CD4-positive, alpha-beta T cell treated with Interleukin-17A for 1 hour (primary cell): ENCODE results near the gene ZNF831.
A peak's percentile ranks its signal among the peaks of the same experiment; 100 is the strongest.

Experiments
- DNase-seq: peaks from one replicate; pipeline ENCODE4 v3.0.0-alpha.2; 2020

The ZNF831 gene

DNA sequence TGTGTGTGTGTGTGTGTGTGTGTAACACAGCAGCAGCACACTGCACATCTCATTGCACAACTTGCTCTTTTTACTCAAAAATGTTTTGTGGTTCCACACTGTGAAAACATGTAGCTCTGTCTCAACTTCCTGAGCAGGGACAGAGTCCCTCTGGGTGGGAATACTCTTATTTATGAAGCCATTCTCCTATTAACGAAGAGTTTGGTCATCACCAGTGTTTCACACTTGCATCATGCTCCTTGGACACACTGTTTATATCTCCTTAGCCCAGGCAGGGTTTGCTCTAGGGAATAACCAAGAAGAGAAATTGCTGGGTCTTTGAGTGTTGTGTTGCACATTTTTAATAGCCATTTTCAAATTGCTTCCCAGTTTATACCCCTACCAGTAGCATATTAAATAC, 53.6 kb downstream of the ZNF831 start:
- DNase-seq: no peak

DNA sequence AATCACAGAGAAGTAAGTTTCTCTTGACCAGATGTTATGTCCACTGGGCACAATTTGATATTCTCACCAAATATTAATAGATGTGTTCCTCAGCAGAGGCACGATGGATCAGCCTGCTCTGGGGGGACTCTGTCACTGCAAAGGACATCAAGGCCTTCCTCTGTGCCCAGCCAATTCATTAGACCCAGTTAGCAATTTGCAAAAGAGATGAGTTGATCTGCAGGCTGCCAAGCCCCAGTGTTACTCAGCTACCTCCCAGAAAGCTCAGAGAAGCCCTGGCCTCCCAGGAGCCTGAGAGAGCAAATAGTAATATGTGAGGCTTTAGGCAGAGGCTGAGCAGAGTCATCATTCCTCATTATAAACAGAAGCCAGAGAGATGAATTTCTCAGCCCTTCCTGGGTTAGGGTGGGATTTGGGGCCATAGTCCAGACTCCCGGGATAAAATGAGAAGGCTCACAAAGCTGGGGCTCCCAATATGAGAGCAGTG, 54.2 kb downstream of the ZNF831 start:
- DNase-seq: no peak

DNA sequence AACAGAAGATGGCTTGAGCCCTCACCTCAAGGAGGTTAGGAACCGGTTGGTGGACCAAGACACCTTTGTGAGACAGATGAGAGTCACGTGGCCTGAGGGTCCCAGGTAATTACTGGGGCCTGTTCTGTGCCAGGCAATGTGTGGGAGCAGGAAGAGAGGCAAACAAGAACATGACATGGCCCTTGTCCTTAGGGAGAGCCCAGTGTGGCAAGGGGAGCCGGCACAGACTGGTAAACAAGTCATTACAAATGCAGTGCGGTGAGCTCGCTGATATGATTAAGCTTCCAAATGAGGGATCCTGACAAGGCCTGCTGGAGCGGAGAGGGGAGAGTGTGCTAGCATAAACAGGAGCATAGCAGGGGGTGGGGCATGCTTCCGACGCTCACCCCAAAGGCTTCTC, 55.6 kb downstream of the ZNF831 start:
- no peak for DNase-seq

DNA sequence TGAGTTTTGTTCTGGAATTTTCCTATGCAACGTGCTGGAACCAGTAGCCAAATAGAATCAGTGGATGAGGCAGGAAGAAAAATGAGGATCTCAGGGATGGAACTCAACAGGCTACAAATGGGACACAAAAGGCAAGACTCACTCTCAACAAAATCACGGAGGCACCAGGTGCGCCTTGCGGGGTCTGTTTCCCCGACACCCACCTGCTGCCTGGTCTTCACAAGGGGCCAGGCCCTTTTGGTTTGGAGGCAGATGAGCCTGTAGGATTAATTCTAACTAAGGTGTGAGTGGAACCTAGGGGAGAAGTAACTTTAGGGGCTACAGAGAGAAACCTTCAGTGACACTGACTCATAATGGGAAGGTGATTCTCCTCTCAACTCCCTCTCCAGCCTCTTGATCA, 56.5 kb downstream of the ZNF831 start:
- no peak for DNase-seq

DNA sequence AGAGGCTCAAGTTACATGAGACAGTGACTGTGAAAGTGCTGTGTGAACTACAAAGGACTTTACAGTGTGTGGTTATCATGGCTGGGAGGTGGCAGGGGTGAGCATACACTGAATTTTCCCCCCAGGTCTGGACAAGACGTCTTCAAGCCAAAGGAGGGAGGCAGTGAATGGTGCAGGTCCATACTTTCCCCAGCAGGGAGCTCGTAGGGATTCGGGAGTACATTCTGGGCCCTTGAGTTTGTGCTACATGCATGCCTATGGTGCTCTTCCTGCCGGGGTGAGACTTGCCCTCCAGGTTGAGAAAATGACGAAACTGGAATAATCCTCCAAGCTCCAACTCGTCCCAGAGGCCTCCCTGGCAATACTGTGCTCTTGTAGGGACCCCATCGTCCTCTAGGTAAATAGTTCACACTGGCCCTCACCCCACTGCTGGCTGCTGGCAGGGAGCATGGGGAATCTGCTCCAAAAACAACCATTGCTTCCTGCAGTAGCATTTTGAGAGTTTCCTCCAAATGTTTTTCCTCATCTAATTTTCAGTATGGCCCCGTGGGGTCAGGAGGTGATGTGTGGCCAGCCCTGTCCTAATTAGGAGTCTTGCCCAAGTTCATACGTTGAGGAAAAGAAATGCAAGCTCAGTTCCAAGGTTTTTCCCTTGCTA, 57.6 kb downstream of the ZNF831 start:
- DNase-seq: no peak

DNA sequence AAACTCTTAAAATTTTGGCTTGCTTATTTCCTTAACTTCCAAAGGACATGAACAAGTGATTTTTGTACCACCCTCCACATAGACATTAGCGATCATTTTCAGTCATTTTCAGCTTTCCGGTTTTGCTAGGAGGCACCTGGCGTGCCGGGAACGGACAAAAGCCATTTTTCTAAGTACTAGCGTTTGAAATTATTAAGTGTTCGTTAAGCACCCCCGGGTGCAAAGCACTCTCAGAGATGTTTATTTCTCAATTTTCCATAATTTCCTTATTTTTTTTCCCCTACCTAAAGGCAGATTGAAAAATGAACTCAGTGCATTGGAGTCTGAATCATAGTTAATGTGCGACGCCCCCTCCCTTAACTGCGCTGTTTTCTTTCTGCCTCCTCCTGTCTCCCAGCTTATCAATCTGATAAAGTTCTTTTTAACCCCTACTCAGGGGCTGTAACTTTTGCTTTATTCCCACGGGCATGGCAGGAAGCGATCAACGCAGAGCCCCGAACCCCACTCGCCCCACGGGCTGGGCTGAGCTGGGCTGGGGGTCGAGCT, 58.2 kb downstream of the ZNF831 start:
- no peak for DNase-seq

DNA sequence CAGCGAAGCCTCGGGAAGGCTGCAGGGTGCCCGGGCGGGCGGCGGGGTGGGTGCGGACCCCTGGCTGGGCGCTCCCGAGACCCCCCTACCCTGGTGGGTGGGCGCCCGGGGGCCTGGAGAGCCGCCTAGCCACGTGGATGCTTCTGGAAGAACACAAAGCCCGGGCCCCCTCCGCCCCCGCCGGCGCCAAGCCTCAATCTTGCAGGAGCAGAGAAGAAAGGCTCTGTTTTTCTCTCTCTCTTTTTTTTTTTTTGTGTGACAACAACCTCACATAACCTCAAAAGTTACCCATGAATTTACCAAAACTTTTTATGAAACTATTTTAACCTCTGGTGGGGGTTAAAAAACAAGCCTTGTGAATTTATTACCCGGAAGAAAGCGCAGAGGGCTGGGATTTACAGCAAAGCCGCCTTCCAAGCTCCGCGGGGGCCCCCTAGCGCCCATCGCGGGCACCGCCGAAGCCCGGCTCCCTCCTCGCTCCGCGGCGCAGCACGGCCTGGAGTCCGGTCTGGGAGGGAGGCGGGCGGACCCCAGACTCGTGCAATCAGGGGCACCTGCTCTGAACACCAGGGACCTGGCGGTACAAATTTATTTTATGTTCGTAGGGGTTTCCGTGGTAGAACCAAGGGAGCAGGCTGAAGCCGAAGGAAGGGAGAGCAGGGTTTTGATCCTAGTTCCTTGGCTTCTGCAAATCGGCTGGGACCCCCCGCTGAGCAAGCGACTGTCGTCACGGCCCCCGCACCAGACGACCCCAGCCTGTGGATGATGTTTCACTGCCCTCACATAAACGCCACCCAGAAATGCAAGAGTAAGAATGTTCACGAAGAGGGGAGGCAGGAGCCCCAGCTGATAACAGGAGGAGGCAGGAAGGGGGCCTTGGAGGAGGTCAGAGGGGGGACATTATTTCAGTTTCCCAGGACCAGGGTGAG, 58.9 kb downstream of the ZNF831 start:
- DNase-seq: peak; percentile 77

DNA sequence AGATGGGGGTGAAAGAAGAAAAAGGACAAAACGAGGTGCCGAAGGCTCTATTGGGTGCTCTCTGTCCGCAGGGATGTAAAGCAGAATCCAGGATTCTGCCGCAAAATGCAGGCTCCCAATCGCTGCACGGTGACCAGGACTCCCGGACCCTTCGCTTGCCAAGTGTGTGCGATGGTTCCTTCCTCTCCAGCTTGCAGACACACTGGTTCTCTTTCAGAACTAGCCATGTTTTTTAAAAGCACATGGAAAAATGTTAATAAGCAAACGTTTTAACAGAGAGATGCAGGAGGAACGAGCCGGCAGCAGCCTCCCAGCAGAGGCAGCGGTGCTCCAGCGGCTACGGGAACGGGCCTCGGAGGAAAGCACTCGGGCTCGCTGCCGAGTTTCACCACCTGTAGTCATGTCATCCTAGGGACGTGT, 59.6 kb downstream of the ZNF831 start:
- DNase-seq: no peak

DNA sequence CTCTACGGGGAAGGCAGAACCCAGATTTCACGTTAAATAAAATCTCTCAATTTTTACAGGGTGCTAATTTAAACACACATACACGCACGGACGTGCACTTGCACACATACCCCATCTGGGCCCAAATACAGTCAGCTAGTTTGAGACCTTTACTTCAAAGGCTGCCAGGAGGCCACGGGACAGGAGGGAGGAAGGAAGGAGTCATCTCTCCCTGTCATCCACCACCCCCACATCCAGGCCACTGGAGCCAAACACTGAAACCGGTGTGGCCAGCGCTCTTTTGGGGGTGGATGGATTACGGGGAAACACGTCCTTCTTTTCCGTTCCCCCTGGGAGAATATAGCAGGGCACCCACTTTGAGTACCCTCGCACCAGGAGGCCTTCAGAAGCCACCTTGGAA, 60.1 kb downstream of the ZNF831 start:
- no peak for DNase-seq

DNA sequence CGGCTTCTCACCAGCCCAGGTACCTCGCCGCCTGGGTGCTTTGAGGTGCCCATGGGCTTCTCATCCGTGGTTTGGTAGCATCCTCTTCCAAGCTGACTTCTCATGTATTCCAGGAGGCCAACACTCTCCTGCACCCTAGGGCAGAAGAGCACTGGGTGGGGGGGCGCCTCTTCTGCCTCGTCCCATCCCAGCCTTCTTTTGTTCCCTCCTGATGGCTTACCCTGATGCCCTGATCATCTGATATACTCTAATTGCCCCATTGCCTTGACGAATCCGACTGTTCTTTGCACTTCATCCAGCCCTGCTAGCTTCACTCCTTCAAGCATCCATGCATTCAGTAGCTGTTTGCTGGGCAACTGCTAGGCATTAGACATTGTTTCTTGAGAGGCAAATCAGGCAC, 60.6 kb downstream of the ZNF831 start:
- DNase-seq: no peak

DNA sequence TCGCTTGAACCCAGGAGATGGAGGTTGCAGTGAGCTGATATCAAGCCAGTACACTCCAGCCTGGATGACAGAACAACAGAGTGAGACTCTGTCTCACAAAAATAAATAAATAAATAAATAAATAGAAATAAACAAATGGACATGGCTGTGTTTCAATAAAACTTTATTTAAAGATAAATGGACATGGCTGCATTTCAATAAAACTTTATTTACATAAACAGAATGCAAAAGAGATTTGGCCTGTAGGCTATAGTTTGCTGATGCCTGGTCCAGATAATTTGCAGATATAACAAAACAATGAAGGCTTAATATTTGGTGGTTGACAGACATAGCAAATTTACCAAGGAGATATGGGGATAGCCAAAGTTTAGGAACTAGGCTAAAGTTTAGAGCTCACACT, 66.8 kb downstream of the ZNF831 start:
- no peak for DNase-seq

DNA sequence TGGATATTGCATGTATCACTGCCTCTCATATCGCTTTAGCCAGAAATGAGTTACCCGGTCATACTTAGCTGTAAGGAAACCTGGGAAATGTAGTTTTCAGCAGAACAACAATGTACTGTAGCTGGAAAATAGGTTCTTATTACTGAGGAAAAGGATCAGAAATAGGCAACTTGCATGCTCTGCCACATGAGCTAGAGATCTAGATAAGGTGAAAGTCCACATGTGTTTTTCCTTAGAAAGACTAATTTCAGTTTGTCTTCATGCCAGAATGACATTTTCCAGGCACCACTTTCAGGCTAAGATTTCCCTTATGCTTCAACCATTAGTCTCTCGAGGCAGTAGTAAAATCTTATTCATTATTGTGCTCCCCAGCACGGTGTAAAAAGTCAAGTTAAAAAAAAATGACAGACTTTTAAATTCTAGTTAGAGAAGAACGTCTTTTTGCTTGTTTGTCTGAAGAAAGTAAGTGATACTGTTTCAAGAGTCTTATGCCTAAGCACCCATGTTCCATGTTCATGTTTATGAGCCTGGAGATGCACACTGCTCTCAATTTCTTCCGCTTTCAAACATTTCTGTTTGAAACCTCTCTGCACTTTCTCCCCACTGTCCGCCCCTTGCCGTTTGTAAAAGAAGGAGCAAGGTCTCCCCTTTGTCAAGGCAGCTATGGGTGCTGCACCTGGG, 67.6 kb downstream of the ZNF831 start:
- no peak for DNase-seq

DNA sequence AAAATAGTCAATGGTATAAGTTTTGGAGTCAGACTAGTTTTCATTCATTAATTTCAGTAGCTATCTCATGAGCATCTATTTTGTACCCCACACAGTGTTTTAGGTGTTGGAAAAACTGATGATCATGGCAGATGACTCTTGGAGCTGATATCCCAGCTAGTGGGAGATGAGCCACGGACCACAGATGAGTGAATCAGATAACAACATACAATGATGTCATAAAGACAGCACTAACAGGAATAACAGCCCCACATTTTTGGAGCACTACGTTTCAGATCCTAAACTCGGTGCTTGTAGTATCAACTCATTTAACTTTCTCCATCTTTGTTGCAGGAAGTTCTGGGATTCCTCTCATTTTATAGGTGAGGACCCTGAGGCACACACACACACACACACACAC, 69.0 kb downstream of the ZNF831 start:
- DNase-seq: no peak

DNA sequence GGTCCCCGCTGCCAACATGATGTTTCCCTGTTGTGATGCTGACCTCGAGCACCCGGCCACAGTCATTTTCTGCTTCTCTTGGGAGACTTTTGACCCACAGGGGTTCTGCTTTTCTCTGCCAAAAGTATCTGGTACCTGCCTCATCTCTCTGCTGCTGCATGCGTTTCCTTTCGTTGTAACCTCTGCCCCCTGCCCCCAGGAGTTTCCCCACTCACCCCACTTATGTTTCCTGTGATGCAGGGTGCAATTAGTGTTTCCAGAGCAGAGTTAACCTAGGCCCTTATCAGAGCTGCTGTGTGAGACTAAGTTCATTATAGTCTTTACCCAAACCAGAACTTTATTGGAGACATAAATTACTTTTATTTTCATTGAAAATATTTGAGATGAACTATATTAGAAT, 71.6 kb downstream of the ZNF831 start:
- no peak for DNase-seq

DNA sequence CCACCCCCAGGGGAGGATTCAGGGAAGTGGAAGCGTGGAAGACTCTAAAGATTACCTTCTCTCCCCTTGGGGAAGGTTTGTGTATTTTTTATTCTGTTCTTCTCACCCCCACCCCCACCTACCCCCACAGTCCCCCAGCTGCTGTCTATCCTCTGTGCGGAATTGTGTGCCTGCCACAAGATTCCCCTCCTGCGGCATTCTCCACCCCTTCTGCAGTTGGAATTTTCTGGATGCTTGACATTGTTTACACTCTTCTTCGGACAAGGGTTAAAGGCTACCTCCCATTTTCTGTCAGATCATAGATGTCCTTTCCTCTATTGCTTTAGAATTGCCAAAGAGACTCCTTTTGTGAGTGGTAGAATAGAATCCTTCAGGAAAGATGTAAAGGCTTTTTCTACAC, 76.4 kb downstream of the ZNF831 start:
- DNase-seq: no peak

DNA sequence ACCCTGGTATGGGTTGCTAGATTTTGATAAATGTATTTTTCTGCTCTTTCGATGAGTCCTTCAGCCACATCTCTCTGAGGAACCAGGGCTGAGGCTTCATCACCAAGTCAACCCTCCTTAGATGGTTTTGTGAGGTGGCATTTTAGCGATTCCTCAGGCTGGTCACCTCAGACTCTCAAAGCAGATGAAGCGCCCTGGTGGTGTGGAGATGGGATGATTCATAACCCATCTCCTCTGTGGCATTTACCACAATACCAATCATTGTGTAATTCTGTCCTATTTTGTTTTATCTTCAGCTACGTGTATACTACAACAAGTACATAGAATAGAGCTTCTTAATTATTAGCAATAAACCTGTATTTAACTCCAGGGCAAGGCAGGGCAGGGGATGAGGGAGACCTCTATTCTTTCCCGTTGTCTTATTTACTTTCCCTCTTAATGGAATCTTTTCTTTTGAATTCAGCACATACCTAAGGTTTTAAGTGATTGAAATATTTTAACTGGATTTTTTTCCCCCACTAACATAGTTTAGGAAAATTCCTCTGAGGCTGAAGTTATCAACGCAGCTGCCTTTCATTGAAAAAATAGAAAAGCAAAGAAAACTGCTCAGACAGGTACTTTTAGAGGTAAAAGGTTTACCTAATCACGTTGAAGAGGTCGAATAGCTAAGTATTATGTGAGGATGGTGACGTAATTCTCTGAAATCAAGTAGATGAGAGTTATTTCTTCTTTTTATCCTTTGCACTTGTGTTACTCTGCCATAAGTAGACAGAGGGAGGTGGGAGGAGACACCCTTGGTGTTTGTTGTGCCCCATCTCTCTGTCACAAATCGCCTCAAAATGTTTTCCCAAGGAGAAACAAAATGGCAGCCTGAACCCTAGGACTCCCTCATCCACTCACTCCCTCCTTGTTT, 79.3 kb downstream of the ZNF831 start:
- DNase-seq: no peak

DNA sequence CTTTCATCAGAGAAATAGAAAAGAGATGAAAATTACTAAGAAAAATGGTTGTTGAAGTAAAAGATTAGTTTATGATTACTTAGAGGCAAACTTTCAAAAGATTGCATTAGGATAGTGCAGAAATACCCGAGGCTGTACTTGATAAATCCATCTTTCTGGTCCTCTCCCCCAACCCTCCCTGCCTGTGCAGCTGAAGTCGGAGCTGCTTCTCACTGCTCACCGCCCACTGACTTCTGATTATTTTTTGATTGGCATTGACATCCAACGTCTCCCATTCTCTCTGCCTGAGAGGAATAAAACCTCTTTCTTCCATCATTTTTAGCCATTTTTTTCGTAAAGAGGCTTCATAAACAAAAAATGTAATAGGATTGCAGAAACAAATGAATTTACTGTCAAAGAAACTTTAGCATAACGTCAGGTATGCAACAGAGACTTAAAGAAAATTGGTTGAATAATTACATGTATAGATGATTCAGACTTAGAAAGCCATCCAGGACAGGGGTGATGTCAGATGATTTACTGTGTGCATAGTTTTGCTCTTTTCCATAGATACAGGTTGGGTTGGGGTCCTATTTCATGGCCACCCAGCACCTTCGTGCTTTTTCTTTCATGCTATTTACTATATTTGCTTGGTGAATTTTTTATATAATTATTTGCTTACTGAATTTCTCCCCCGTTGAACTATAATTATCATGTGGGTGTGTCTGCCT, 83.2 kb downstream of the ZNF831 start:
- no peak for DNase-seq

DNA sequence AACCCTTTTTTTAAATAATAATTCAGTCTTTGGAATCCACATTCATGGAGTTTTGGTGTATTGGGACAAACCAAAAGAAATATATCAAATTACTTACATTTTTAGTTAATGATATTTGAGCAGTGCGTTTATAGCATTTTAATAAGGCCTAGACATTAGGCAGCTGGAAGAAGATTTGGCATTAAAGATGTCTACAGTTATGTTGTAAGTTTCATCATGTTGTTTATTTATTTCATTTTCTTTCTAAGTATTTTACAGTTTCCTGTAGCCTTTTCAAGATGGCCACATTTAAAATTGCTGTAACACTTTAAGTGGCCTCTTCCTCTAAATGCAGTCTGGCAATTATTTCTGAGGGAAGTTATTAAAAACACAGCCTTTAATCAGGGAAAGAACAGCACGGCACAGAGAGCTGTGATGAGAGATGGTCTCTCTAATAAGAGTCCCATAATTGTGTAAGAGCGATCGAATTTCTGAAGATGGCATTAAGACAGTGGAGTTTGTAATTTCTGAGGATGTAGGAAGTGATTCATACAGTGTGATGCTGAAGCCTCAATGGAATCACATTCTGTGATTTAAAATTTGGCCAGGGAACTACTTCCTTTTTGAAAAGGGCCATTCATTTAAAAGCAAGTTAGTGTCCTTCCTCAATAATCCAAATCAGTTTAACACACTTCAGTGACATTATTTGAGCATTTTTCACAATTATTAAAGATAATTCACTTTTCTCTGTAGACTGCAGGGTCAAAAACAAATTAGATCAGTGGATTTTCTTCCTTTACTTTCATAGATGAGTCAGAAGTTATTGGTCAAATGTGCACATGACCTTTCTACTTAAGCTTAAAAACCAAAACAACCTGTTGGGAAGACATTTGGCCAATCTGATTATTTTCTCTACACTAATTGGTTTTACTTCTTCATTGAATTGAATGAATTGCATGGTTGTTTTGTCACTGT, 84.4 kb downstream of the ZNF831 start:
- DNase-seq: no peak

DNA sequence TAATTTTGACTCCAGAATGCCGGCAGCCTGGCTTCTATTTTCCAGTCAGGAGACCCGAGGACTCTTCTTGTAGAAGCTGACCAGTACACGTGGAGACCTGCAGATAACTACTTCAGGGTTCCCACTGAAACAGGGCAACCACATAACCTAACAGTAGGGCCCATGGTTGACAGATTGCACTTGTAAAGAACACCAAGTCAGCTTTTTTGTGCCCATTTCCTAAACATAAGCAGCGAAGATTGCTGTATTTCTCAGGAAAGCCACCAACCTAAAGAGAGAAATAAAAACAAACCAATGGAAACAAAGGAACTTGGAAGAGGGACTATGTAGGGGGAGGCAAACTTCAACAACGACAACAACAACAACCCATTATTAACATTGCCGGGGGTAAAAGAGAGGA, 86.7 kb downstream of the ZNF831 start:
- DNase-seq: no peak

DNA sequence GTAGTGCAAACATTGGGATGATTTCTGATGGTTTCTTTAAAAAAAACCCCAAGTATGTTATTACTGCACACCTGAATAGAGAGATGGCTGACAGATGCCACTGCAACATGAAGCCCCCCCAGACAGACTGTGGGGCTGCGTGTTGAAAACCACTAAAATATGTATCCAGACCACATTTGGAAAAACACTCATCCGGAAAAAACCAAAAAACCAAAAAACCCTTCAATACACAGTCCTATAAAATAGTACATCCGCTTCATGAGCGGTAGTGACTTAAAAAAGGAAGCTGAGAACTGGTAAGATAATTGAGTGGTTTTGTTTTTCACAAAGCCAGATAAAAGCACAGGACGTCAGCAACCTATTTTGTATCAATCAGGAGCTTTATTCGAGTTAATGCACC, 89.7 kb downstream of the ZNF831 start:
- peak; percentile 58 for DNase-seq
